ENCODE measurements around the gene BIN1.

The BIN1 gene

DNA sequence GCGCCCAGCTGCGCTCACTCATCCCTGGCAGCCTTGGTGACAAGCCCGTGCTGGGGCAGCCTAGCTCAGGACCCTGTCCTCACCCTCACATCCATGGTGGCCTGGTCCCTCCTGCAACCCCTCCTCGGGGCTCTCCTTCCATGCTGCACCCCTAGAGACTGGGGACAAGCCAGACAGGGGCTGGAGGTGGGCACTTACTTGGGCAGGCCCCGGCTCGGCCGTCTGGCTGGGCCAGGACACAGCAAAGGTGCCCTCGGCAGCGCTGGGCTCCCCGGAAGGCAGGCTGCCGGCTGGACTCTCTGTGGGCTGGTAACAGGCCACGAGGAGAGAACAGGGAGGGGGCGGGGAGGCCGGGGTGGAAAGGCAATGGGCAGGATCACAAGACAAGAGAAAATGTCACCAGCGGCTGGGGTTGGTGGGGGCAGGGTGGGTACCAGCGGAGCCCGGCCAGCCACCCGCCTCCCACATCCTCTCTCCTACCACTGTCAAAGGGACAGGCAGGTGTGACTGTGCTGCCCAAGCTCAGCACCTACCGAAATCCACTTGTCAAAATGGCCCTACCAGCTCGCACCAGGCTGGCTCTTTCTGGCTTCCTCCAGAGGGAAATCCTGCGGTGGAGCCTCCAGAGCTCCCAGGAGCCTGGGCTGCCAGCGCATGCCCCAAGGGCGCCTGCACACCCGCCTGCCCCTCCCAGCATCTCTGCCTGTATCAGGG lies 54.7 kb downstream of the BIN1 start:
- TF ChIP-seq SPI1 (IDR thresholded peaks at IDR 0.05; ENCODE audit: low read depth, low read length) = no peak
- TF ChIP-seq POU2F2 (IDR thresholded peaks at IDR 0.05; ENCODE audit: low read depth, low read length) = no peak
- no peak for TF ChIP-seq PAX5 (IDR thresholded peaks at IDR 0.05; ENCODE audit: insufficient read depth, low read length, severe bottlenecking)
- no peak for TF ChIP-seq TAF1 (IDR thresholded peaks at IDR 0.05; ENCODE audit: low read depth, low read length)
- no peak for TF ChIP-seq POLR2A (IDR thresholded peaks at IDR 0.05; ENCODE audit: low read depth, low read length)
- TF ChIP-seq POLR2AphosphoS5 (IDR thresholded peaks at IDR 0.05; ENCODE audit: low read depth, low read length) = no peak
- DNase-seq (ENCODE audit: insufficient read length, low spot score) (peak; percentile 12), FAIRE-seq (no peak)

DNA sequence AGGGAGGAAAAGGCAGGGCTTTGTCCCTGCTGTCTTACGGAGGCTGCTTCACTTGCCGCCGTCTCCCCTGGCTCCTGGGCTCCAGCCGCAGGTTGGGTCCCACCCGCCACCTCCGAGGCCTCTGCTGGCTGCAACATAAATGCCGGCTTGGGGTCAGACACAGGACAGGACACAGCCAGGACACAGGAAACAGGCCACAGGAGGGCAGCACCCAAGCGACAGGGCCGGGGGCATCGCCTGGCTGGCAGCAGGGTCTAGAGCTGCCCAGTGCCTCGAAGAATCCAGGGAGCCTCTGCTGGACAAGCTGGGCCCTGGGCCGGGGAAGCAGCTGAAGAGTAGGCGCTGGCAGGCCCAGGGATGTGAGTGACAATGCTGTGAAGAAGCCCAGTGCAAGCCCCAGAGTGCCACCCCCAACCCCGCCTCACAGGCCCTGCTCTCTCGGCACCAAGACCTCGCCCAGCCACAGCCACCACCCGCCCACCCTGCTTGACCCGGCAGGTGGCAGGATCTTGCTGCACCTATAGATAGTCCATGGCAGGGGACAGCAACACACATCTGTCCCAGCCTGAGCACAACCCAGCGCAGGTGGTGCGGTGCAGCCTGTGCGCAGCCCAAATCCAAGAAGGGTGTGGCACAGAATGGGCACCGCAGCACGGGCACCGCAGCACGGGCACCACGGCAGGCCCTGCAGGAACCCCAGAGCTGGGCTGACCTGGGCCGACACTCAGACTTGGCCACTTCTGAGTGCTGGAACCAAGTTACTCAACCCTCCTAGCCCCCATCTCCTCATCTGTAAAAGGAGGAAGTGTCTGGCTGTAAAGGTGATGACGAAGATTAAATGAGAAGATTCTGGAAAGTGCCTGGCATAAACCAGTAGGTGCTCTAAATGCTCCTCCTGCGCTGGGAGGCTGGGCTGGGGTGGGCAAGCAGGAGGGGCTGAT lies 55.6 kb downstream of the BIN1 start:
- no peak for FAIRE-seq
- DNase-seq (ENCODE audit: insufficient read length, low spot score) = peak; percentile 14
- TF ChIP-seq POU2F2 (IDR thresholded peaks at IDR 0.05; ENCODE audit: low read depth, low read length) (no peak), TAF1 (IDR thresholded peaks at IDR 0.05; ENCODE audit: low read depth, low read length) (no peak), PAX5 (IDR thresholded peaks at IDR 0.05; ENCODE audit: insufficient read depth, low read length, severe bottlenecking) (no peak), SPI1 (IDR thresholded peaks at IDR 0.05; ENCODE audit: low read depth, low read length) (no peak), POLR2AphosphoS5 (IDR thresholded peaks at IDR 0.05; ENCODE audit: low read depth, low read length) (no peak), POLR2A (IDR thresholded peaks at IDR 0.05; ENCODE audit: low read depth, low read length) (no peak)

DNA sequence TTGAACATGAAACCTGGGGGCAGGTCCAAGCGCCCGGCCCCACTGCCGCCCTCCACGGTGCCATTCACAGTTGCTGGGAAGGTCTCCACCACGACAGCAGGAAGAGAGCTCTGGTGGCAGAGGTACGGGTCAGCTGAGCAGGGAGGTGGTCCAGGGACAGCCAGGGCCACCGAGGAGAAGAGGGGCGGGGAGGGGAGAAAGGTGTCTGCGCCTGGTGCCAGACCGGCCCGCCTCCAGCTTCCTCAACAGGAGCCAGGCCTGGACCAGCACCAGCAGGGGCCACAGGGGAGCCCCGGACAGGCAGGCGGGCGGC lies 56.2 kb downstream of the BIN1 start:
- peak; percentile 14 for DNase-seq (ENCODE audit: insufficient read length, low spot score)
- no peak for FAIRE-seq
- TF ChIP-seq POLR2A (IDR thresholded peaks at IDR 0.05; ENCODE audit: low read depth, low read length) (no peak), POLR2AphosphoS5 (IDR thresholded peaks at IDR 0.05; ENCODE audit: low read depth, low read length) (no peak), TAF1 (IDR thresholded peaks at IDR 0.05; ENCODE audit: low read depth, low read length) (no peak), POU2F2 (IDR thresholded peaks at IDR 0.05; ENCODE audit: low read depth, low read length) (no peak), SPI1 (IDR thresholded peaks at IDR 0.05; ENCODE audit: low read depth, low read length) (no peak), PAX5 (IDR thresholded peaks at IDR 0.05; ENCODE audit: insufficient read depth, low read length, severe bottlenecking) (no peak)

DNA sequence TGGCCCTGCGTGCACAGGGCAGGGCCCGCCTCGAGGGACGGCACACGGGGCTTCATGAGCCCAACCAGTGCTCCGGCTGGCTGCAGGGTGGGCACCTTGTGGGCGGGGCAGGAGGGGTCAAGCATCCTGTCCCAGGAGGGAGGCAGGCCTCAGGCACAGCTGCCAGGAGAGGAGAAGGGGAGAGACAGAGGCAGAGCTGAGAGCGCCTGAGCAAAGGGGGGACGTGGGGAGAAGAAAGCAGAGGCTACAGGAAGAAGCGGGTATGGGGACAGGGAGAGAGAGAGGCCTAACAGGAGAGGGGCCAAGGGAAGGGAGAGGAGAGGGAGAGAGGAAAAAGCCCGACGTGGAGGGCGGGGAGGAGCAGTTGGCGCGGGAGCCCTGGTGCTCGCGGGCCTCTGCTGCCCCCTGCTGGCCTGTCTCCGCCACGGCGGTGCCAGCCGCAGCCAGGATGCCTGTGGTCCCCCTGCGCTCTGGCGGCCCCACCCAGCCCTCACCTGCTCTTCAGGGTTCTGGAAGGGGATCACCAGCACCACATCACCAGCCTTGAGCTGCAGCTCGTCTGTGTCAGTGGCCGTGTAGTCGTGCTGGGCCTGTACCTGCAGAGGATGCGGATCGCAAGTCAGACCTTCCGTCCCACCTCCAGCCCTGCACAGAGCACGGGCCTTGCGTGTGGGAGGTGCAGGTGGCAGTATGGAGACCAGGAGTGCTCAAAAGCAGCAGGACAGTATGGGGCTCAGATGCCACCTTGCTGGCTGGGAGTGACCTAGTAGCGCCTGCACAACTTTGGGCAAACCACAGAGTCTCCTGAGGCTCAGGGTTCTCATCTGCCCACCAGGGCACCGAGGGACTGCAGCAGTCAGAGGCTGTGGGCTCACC lies 56.8 kb downstream of the BIN1 start:
- peak; percentile 94 for FAIRE-seq
- DNase-seq (ENCODE audit: insufficient read length, low spot score) = peak; percentile 97
- TF ChIP-seq POLR2AphosphoS5 (IDR thresholded peaks at IDR 0.05; ENCODE audit: low read depth, low read length) = no peak
- TF ChIP-seq PAX5 (IDR thresholded peaks at IDR 0.05; ENCODE audit: insufficient read depth, low read length, severe bottlenecking) = no peak
- no peak for TF ChIP-seq SPI1 (IDR thresholded peaks at IDR 0.05; ENCODE audit: low read depth, low read length)
- TF ChIP-seq POU2F2 (IDR thresholded peaks at IDR 0.05; ENCODE audit: low read depth, low read length) = no peak
- no peak for TF ChIP-seq TAF1 (IDR thresholded peaks at IDR 0.05; ENCODE audit: low read depth, low read length)
- no peak for TF ChIP-seq POLR2A (IDR thresholded peaks at IDR 0.05; ENCODE audit: low read depth, low read length)

DNA sequence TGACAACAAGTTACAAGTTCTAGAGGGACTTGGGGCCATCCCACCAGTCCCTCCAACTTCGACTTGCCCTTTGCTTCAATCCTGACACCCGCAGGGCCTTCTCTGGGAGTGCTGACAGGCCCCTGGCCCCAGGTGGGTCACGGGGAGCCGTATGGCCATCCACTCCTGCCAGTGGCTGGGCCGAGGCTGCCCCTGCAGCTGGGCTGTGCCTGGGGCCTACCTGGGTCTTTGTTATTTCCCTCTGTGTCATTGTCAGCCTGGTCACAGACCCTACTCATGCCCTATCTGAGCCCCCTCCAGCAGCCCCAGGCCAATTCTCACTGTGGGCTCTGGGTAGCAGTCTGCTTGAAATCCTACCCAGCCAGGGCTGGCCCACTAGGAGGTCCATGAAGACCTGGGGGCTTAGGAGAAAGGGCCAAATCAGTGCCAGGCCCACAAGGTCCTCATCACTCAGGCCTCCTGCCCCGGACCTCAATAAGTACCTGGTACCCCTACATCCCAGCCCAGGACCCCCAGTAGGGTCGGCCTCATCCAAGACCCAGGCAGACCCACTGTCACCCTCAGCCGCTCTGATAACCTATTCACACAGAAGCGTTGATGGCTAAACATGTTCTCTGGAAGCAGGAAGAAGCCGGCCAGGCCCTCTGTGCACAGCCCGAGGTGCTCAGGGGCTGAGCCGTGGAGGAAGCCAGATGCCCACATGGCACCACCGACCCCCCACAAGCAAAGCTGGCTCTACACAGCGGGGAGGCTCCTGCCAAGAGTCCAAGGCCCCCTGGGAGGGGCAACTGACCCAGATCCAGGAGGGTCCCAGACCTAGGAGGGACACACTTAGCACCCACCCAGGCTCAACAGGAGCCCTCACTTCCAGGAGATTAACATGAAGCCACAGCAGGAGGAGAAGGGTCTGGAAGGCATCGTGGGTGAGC lies 57.7 kb downstream of the BIN1 start:
- no peak for FAIRE-seq
- DNase-seq (ENCODE audit: insufficient read length, low spot score) = peak; percentile 21
- TF ChIP-seq TAF1 (IDR thresholded peaks at IDR 0.05; ENCODE audit: low read depth, low read length) (no peak), SPI1 (IDR thresholded peaks at IDR 0.05; ENCODE audit: low read depth, low read length) (no peak), POU2F2 (IDR thresholded peaks at IDR 0.05; ENCODE audit: low read depth, low read length) (no peak), POLR2A (IDR thresholded peaks at IDR 0.05; ENCODE audit: low read depth, low read length) (no peak), PAX5 (IDR thresholded peaks at IDR 0.05; ENCODE audit: insufficient read depth, low read length, severe bottlenecking) (no peak), POLR2AphosphoS5 (IDR thresholded peaks at IDR 0.05; ENCODE audit: low read depth, low read length) (no peak)

DNA sequence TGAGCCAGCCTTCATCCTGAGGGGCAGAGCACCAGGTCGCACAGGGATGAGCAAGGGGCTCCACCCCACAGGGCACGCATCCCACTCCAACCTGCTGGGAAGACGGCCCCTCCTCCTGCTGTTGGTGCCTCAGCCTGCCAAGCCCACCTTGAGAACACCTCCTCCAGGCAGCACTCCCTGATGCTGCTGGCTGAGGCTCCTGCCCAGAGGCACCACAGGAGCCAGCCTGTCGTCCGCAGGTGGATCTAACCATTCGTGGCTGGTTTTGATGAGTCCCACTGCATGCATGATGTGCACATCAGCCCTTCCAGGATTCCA lies 58.4 kb downstream of the BIN1 start:
- TF ChIP-seq POU2F2 (IDR thresholded peaks at IDR 0.05; ENCODE audit: low read depth, low read length) = no peak
- TF ChIP-seq PAX5 (IDR thresholded peaks at IDR 0.05; ENCODE audit: insufficient read depth, low read length, severe bottlenecking) = no peak
- TF ChIP-seq SPI1 (IDR thresholded peaks at IDR 0.05; ENCODE audit: low read depth, low read length) = no peak
- TF ChIP-seq POLR2AphosphoS5 (IDR thresholded peaks at IDR 0.05; ENCODE audit: low read depth, low read length) = no peak
- no peak for TF ChIP-seq POLR2A (IDR thresholded peaks at IDR 0.05; ENCODE audit: low read depth, low read length)
- TF ChIP-seq TAF1 (IDR thresholded peaks at IDR 0.05; ENCODE audit: low read depth, low read length) = no peak
- no peak for FAIRE-seq
- DNase-seq (ENCODE audit: insufficient read length, low spot score) = no peak

DNA sequence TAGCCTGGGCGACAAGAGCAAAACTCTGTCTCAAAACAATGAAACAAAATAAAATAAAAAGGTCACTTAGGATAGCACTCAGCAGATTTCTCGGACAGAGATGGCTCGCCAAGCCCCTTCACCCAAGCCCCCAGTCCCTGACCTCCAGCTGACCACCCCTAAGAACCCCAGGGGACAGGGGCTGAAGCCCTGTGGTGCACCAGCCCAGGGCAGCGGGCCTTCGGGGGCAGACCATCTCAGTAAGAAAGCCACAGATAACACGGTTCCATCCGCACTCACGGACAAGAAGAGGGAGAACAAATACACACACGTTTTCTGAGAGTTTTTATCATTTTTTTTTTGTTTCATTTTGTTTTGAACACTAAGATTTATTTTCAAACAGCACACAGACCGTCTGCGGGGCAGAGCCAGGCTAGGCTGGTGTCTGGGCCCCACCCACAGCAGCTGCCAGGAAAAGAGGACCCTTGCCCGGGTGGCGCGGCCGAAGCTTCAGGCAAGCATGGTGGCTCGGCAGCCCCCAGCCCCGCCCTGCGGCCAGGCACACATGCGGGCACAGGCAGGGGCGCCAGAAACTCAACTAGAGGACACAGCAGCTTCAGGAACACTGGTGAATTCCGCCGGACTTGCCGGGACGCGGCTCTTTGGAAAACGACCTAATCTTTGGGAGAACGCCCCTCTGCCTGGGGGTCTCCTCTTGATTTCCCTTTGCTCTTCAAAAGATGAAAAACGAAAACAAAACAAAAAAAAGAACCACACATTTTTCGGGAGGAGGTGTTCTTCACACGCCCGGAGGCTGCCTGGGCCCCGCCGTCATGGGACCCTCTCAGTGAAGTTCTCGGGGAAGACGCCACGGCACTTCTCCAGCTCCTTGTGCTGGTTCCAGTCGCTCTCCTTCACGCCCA lies 59.0 kb downstream of the BIN1 start:
- FAIRE-seq (no peak), DNase-seq (ENCODE audit: insufficient read length, low spot score) (no peak)
- TF ChIP-seq SPI1 (IDR thresholded peaks at IDR 0.05; ENCODE audit: low read depth, low read length) (no peak), POU2F2 (IDR thresholded peaks at IDR 0.05; ENCODE audit: low read depth, low read length) (no peak), POLR2A (IDR thresholded peaks at IDR 0.05; ENCODE audit: low read depth, low read length) (no peak), PAX5 (IDR thresholded peaks at IDR 0.05; ENCODE audit: insufficient read depth, low read length, severe bottlenecking) (no peak), POLR2AphosphoS5 (IDR thresholded peaks at IDR 0.05; ENCODE audit: low read depth, low read length) (no peak), TAF1 (IDR thresholded peaks at IDR 0.05; ENCODE audit: low read depth, low read length) (no peak)

Data from GM12891 (cell line).